Measurements from ENCODE around the gene RTN4RL2.

DNA sequence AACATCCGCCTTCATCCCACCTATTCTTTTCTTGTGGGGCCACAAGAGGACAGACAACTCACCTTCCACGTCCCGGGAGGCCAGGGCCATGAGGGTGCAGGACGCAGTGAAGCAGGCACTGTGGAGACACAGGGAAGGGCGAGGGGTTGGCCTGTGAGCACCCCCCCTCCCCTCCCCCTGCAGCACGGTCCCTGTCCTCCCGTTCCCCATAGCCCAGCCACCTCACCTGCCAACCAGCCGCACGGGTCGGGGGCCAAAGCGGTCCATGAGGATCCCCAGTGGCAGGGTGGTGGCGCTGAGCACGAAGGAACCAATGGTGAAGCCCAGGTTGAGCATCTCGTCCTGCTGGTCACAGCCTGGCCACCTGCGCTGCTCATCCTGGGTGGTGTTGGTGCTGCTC lies 40.6 kb downstream of the RTN4RL2 start:
- TF ChIP-seq RNF219 (CRISPR knock-in tag; IDR thresholded peaks at IDR 0.05) (no peak), ZNF561 (CRISPR knock-in tag; conservative IDR thresholded peaks at IDR 0.05) (no peak), CTBP1 (IDR thresholded peaks at IDR 0.05; ENCODE audit: borderline replicate concordance) (no peak), CTCF (IDR thresholded peaks at IDR 0.05 in 2 of 3, conservative IDR thresholded peaks at IDR 0.05 in 1 of 3; ENCODE audit: insufficient read depth in 2 of 3, low read depth in 1 of 3, low read length in 3 of 3) (no peak)
